Endothelial cell of umbilical vein (primary cell): ENCODE measurements around the gene MMP28. TPM values are rescaled to one million over a fixed set of nuclear protein-coding genes. Genes with fewer than 3 reads are reported as not detected.

ENCODE experiments used
- BruUV-seq: library from RNA; stranded (reverse); fragments of 400-500 nt; replicated peaks from 2 replicates; lab custom pipeline; 2021; lab: Mats Ljungman, UMichigan
- CTCF ChIA-PET: fragments of 300-600, 350-600 bp; sonication (Branson Sonifier 250); formaldehyde crosslinking; loops from one replicate; lab custom pipeline; 2021; ENCODE audit warnings: antibody characterized with exemption, inconsistent platforms; lab: Charles Lee
- POLR2A ChIA-PET: fragments of 300-600, 350-600 bp; sonication (Branson Sonifier 250); formaldehyde crosslinking; loops from one replicate; lab custom pipeline; 2021; ENCODE audit warnings: antibody characterized with exemption, inconsistent platforms; lab: Charles Lee
- DNase-seq: peaks from one replicate; pipeline ENCODE4 v3.0.0-alpha.2; 2011; ENCODE audit warnings: low read depth, low spot score
- FAIRE-seq: peaks from 2 replicates; lab custom pipeline; 2011; peaks lifted over from hg19 to GRCh38; lab: Jason Lieb, UNC
- H2AFZ ChIP-seq: 2 replicates; pipeline ENCODE4 v1.6.0; 2012; ENCODE audit warnings: low read depth, low read length, control low read depth, inconsistent platforms
- H3K27ac ChIP-seq: 2 replicates; pipeline ENCODE4 v1.5.1; 2011; ENCODE audit warnings: low read depth, mild to moderate bottlenecking, control low read depth, low read length, moderate library complexity; ENCODE audit not compliant: insufficient read depth
- H3K27me3 ChIP-seq, 2 experiments: 2 replicates each; pipeline versions ENCODE4 v1.6.0 to v1.6.1; 2011; ENCODE audit warnings: low read length in 2 of 2, mixed read lengths in 1 of 2; ENCODE audit not compliant: control insufficient read depth in 2 of 2, insufficient read depth in 2 of 2
- H3K36me3 ChIP-seq, 2 experiments: 2 replicates in 1 of 2; 3 replicates in 1 of 2; pipeline ENCODE4 v1.5.1; 2011; ENCODE audit warnings: low read length in 2 of 2, mild to moderate bottlenecking in 1 of 2, moderate library complexity in 1 of 2; ENCODE audit not compliant: control insufficient read depth in 2 of 2, insufficient read depth in 2 of 2; ENCODE audit errors: extremely low read depth in 1 of 2
- H3K4me1 ChIP-seq: 3 replicates; pipeline ENCODE4 v1.5.1; 2011; ENCODE audit warnings: mild to moderate bottlenecking, low read length; ENCODE audit not compliant: control insufficient read depth, insufficient read depth; ENCODE audit errors: extremely low read depth
- H3K4me2 ChIP-seq: 2 replicates; pipeline ENCODE4 v1.6.1; 2011; ENCODE audit warnings: low read length, control low read depth, mixed read lengths; ENCODE audit not compliant: insufficient read depth
- H3K4me3 ChIP-seq, 3 experiments: fragments of 200-600 bp in 1 of 3; sonication (generic), shearing (Covaris generic) in 1 of 3; replicated peaks in 1 of 3; 2 replicates each; pipeline ENCODE4 v1.5.1; 2011 to 2016; ENCODE audit warnings: control low read depth in 3 of 3, low read length in 3 of 3, mild to moderate bottlenecking in 2 of 3, inconsistent platforms in 1 of 3, low read depth in 1 of 3, moderate library complexity in 1 of 3; ENCODE audit not compliant: insufficient read depth in 1 of 3
- H3K79me2 ChIP-seq: 2 replicates; pipeline ENCODE4 v1.6.0; 2012; ENCODE audit warnings: low read length, inconsistent platforms; ENCODE audit not compliant: control insufficient read depth, insufficient read depth
- H3K9ac ChIP-seq: replicated peaks from 2 replicates; pipeline ENCODE3; 2011; ENCODE audit warnings: low read length, control low read depth; ENCODE audit not compliant: insufficient read depth; ENCODE audit errors: extremely low read depth
- H3K9me1 ChIP-seq: replicated peaks from 3 replicates; pipeline ENCODE4 v1.6.0; 2011; ENCODE audit warnings: mild to moderate bottlenecking, low read length; ENCODE audit not compliant: control insufficient read depth, insufficient read depth; ENCODE audit errors: extremely low read depth
- H3K9me3 ChIP-seq: replicated peaks from 2 replicates; pipeline ENCODE4 v1.5.1; 2012; ENCODE audit warnings: low read length, inconsistent platforms; ENCODE audit not compliant: control insufficient read depth, insufficient read depth
- H4K20me1 ChIP-seq: replicated peaks from 2 replicates; pipeline ENCODE3; 2011; ENCODE audit warnings: mild to moderate bottlenecking, low read length; ENCODE audit not compliant: control insufficient read depth, insufficient read depth; ENCODE audit errors: extremely low read depth
- CTCF ChIP-seq, 2 donors: IDR thresholded peaks; 1 replicate in 1 of 2; 2 replicates in 1 of 2; pipeline ENCODE4 v1.5.1; 2011; ENCODE audit warnings: low read length in 2 of 2, mild to moderate bottlenecking in 2 of 2, moderate library complexity in 2 of 2, control low read depth in 1 of 2, inconsistent platforms in 1 of 2, low read depth in 1 of 2; ENCODE audit not compliant: insufficient read depth in 1 of 2; ENCODE audit errors: extremely low read depth in 1 of 2
- EZH2 ChIP-seq: IDR thresholded peaks from 2 replicates; pipeline ENCODE4 v1.6.1; 2012; ENCODE audit warnings: borderline replicate concordance, low read depth, mild to moderate bottlenecking, moderate library complexity, low read length, inconsistent platforms; ENCODE audit not compliant: severe bottlenecking
- FOS ChIP-seq: IDR thresholded peaks from 2 replicates; pipeline ENCODE4 v1.6.1; 2011; ENCODE audit warnings: mild to moderate bottlenecking, low read length, moderate library complexity, borderline replicate concordance; ENCODE audit not compliant: insufficient read depth
- GATA2 ChIP-seq: IDR thresholded peaks from 2 replicates; pipeline ENCODE4 v1.7.0; 2011; ENCODE audit warnings: low read depth, mild to moderate bottlenecking, moderate library complexity, mixed read lengths, low read length; ENCODE audit not compliant: insufficient read length, insufficient read depth
- JUN ChIP-seq: IDR thresholded peaks from 2 replicates; pipeline ENCODE4 v1.6.1; 2011; ENCODE audit warnings: borderline replicate concordance, low read depth; ENCODE audit not compliant: insufficient read length, insufficient read depth
- MAX ChIP-seq: IDR thresholded peaks from 2 replicates; pipeline ENCODE4 v1.6.1; 2011; ENCODE audit not compliant: insufficient read depth, insufficient read length
- MYC ChIP-seq: IDR thresholded peaks from one replicate; pipeline ENCODE4 v1.6.1; 2011; ENCODE audit warnings: mild to moderate bottlenecking, low read depth, low read length
- POLR2A ChIP-seq: IDR thresholded peaks from 2 replicates; pipeline ENCODE4 v1.6.1; 2012; ENCODE audit warnings: low read depth, mild to moderate bottlenecking, control low read depth, low read length
- POLR2AphosphoS5 ChIP-seq: IDR thresholded peaks from 2 replicates; pipeline ENCODE4 v1.6.1; 2012; ENCODE audit warnings: low read depth, mild to moderate bottlenecking, control low read depth, low read length, moderate library complexity; ENCODE audit not compliant: insufficient read depth
- dilution Hi-C: fragments of 300-500 bp; cut with MboI; formaldehyde crosslinking; loops from one replicate; pipeline ENCODE4 v1.15.0; 2019; ENCODE audit warnings: low sequenced_read_pairs; ENCODE audit not compliant: extremely low pct_ligation_motif_present
- intact Hi-C: fragments of 100-400 bp; cut with micrococcal nuclease; formaldehyde crosslinking; loops from one replicate; pipeline ENCODE4 v1.10.0; 2022
- polyA plus RNA-seq, 4 experiments: library from polyadenylated mRNA; depleted of rRNA in 3 of 4; stranded (reverse) in 3 of 4; unstranded in 1 of 4; fragments of >200 nt; gene quantifications; 2 replicates each; pipeline versions ENCODE4 v1.2.1 to v1.2.3, GENCODE V29; 2011 to 2012; ENCODE audit warnings: missing spikeins in 1 of 4
- total RNA-seq: library from RNA; stranded (reverse); gene quantifications from 2 replicates; pipeline ENCODE4 v1.2.3, GENCODE V29; 2021

MMP28 gene
- total and polyA plus RNA-seq, 2 donors (not counting 3 experiments of a cell fraction or from before 2014, with no cell fraction given), result 6.1 to 7.1 TPM

DNA sequence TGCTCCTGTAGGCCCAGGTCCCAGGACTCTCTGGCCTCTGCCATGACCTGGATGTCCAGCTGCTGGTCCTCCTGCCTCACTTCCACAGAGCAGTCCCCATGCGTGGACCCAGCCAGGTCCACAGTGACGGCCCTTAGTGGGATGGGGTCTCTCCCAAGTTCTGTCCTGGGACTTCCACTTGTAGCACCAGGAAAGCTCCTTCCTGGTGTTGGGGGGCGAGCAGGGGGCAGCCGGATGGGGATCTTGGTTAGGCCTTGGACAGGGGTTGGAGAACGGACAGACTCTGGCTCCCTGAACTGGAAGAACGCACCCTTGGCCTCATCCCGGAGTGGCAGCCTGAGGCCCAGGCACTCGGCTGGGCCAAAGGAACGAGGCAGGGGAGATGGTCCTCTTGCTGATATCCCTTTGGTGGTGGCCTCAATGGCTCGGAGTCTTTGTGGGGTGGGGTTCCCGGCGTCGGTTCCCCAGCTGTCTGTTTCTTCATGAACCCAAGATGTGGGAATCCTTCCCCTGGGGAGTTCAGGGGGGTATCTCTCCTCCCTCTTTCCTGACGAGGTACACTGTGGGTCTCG, 49.6 kb downstream of the MMP28 start:
- CTCF ChIA-PET, result interaction anchor here (2.0 to 6.7 kb wide), 2 partner anchors 17 to 132 kb away, joined by 13 to 270 read pairs; no protein-coding TSS in a partner anchor

More for the DNA sequence above, 49.6 kb downstream of the MMP28 start:
- Histone ChIP-seq H3K27me3 (peaks cover 36 to 39% of the 10 kb centered on the region in 2 experiments), H3K36me3 (no peaks in the 10 kb centered on the region), H4K20me1 (no peaks in the 10 kb centered on the region), H3K4me2 (no peak overlapping the region), H3K9me1 (no peaks in the 10 kb centered on the region), H3K79me2 (no peaks in the 10 kb centered on the region), H2AFZ (no peak overlapping the region), H3K9me3 (no peaks in the 10 kb centered on the region), H3K9ac (no peak overlapping the region), H3K4me3 (no peak overlapping the region), H3K27ac (no peak overlapping the region), H3K4me1 (no peaks in the 10 kb centered on the region)
- no peak for FAIRE-seq
- intact Hi-C loops (no loop called here), dilution Hi-C loops (loop anchor here (25.0 kb wide), 1 partner anchor 134 kb away; no protein-coding TSS in a partner anchor)
- POLR2A ChIA-PET, result interaction anchor here (0.6 kb wide), 1 partner anchor 130 kb away, joined by 4 read pairs; no protein-coding TSS in a partner anchor
- no peak for TF ChIP-seq POLR2AphosphoS5
- TF ChIP-seq POLR2A, result no peak
- no peak for TF ChIP-seq FOS
- TF ChIP-seq EZH2, result no peak
- no peak for TF ChIP-seq MYC
- no peak for TF ChIP-seq MAX
- no peak for TF ChIP-seq CTCF (IDR thresholded peaks at IDR 0.05; ENCODE audit: extremely low read depth in 1 of 2, insufficient read depth in 1 of 2, low read depth in 1 of 2, low read length in 2 of 2)
- TF ChIP-seq JUN, result no peak
- TF ChIP-seq GATA2, result no peak
- DNase-seq, result no peak
- BruUV-seq, result no TSS peak
